H1 (cell line): Measurements from ENCODE around the gene GATAD2B. TPM values are rescaled to one million over a fixed set of nuclear protein-coding genes. Genes with fewer than 3 reads are reported as not detected.

ENCODE experiments used
- PHF8 ChIP-seq: fragments of 200-600 bp; sonication (generic); conservative IDR thresholded peaks from 2 replicates; pipeline ENCODE4 v1.7.1; 2012; ENCODE audit warnings: low read depth, mild to moderate bottlenecking, inconsistent platforms, low read length, moderate library complexity
- RAD21 ChIP-seq, 2 experiments: IDR thresholded peaks in 1 of 2; conservative IDR thresholded peaks in 1 of 2; 2 replicates each; pipeline ENCODE4 v1.6.1; 2011; ENCODE audit warnings: low read depth in 2 of 2, low read length in 2 of 2, improper control_type of control experiment in 1 of 2, inconsistent platforms in 1 of 2, mild to moderate bottlenecking in 1 of 2, moderate library complexity in 1 of 2
- polyA plus RNA-seq, 7 experiments: library from polyadenylated mRNA; depleted of rRNA in 3 of 7; stranded (reverse) in 5 of 7; unstranded in 2 of 7; fragments of >200 nt in 5 of 7; fragments of 200-250 nt in 2 of 7; gene quantifications; 1 replicate in 5 of 7; 2 replicates in 1 of 7; 4 replicates in 1 of 7; pipeline versions ENCODE4 v1.2.1 to v1.2.3, GENCODE V29; 2011 to 2013; ENCODE audit warnings: missing spikeins in 2 of 7, mixed read lengths in 2 of 7
- total RNA-seq: library from RNA; stranded (reverse); fragmentation: NEBNext Ultra II Directional; extraction: Animal tissue kit (Norgen Biotek cat#: 25700); gene quantifications from 2 replicates; pipeline ENCODE4 v1.2.1, GENCODE V29; 2021

GATAD2B gene
- total and polyA plus RNA-seq, 2 of the 8 experiments (the other 6 are each of a cell fraction or from before 2014, with no cell fraction given) = 8.4 to 39.1 TPM

DNA sequence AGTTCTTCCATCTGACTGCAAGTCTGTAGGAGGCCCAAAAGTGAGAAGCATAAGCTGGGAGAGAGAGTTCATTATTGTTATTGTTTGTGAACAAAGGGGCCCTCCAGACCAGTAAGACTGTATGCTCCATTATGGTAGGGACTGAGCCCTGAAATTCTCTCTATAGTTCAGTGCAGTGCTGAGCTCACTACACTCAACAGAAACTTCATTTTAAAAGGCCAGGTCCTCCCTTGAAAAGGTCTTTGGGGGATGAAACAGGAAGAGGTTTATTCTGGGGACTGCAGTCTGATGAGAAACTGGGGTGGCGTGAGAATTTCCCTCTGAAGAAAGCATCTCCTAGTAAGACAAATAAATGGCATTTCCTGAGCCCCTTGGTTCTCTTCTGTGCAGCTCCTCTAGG is 5.5 kb upstream of the GATAD2B start (continued):
- no peak for TF ChIP-seq RAD21 (IDR thresholded peaks at IDR 0.05 in 1 of 2, conservative IDR thresholded peaks at IDR 0.05 in 1 of 2; ENCODE audit: low read depth in 2 of 2, low read length in 2 of 2)
- TF ChIP-seq PHF8 = no peak
